ENCODE data around the gene ADARB1. TPM values are rescaled to one million over a fixed set of nuclear protein-coding genes. Genes with fewer than 3 reads are reported as not detected.

The ADARB1 gene
- polyA plus RNA-seq, 4 donors: 16.0 to 19.8 (median 17.3) TPM

GRCh38 chr21:45037986-45038385 lies 36.4 kb upstream of the ADARB1 start:
- no peak for DNase-seq (ENCODE audit: low read depth in 4 of 4, low spot score in 3 of 4)

DNA sequence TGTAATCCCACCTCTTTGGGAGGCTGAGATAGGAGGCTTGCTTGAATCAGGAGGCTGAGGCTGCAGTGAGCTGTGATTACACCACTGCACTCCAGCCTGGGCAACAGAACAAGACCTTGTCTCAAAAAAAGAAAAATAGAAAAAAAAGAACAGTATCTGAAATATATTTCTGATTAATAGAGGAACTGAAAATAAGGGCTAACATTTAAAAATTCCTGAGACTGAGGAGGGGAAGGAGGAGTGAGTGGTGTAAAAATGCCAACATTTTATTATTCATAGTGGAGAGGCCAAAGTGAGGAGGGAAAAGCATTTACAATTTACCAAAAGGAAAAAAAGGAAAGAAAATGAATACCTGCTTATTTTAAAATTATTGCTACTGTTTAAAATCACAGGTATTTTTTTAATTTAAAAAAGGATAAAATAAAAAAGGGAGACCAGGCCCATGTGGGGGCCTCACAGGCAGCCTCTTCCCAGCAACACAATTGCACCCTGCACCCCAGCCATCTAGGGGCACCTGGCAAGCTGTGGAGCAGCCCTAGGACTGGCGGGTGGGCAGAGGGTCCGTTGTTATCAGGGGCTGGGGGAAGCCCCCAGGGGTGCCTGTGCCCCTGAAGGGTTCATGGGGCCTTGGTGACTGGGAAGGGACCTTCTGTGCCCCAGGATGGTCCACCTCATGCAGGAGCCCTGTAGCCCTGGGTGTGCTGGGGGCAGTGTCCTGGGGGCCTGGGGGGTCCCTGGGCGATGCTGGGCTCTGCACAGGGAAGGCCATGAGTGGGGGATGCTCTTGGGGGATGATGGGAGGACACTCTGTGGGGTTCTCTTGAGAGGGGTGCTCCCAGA lies 34.8 kb upstream of the ADARB1 start:
- DNase-seq (ENCODE audit: low read depth in 4 of 4, low spot score in 3 of 4): no peak

DNA sequence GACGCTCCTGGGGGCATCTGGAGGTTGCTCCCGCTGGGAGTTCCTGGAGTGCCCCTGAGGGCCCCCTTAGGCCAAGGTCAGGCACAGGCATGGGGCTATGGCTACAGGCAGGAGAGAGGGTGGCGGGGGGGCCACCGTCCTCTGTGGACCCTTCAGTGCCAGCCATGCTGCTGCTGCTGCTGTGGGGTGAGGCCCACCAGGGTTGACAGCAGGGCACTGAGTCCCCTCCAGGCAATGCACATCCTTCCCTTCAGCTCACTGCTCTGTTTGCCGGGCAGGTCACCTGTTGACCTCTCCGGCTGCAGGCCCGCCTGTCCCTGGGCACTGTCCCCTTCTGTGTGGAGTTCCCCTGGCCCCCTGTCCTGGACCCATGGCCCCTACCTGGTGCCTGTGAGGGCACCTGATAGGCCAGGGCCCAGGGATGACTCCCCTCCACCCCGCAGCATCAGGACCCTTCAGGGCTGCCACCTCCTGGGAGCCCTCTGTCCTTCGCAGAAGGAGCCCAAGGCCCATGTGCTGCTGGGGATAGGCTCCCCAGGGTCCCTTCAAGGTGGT lies 34.1 kb upstream of the ADARB1 start:
- no peak for DNase-seq (ENCODE audit: low read depth in 4 of 4, low spot score in 3 of 4)

GRCh38 chr21:45040739-45041138 lies 33.6 kb upstream of the ADARB1 start:
- DNase-seq (ENCODE audit: low read depth in 4 of 4, low spot score in 3 of 4): no peak

- no peak for DNase-seq (ENCODE audit: low read depth in 4 of 4, low spot score in 3 of 4)
These were observed 33.0 kb upstream of the ADARB1 start for GRCh38 chr21:45041351-45041805.

- no peak for DNase-seq (ENCODE audit: low read depth in 4 of 4, low spot score in 3 of 4)
These were observed 32.3 kb upstream of the ADARB1 start for GRCh38 chr21:45041984-45042663.

DNA sequence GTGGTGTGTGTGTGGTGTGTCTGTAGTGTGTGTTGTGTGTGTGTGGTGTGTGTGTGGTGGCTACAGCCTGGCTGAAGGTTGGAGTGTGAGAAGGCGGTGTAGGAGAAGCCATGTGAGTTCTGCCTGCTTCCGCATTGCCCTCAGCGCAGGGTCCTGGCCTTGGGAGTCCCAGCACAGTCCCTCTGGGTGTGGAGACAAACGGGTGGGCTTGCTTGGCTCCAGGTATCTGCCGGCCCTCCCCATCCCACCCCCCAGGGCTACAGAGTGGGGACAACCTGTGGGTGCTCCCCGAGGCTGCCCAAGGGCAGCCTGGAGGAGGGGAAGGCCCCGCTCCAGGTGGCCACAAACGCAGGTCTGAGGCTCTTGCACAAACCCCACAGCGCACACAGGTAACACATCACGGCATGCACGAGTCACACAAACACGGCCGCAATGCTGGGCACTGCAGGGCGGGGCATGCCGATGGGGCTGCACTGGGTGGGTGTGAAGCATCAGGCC lies 31.7 kb upstream of the ADARB1 start:
- no peak for DNase-seq (ENCODE audit: low read depth in 4 of 4, low spot score in 3 of 4)

GRCh38 chr21:45043541-45044020 lies 30.8 kb upstream of the ADARB1 start:
- no peak for DNase-seq (ENCODE audit: low read depth in 4 of 4, low spot score in 3 of 4)

DNA sequence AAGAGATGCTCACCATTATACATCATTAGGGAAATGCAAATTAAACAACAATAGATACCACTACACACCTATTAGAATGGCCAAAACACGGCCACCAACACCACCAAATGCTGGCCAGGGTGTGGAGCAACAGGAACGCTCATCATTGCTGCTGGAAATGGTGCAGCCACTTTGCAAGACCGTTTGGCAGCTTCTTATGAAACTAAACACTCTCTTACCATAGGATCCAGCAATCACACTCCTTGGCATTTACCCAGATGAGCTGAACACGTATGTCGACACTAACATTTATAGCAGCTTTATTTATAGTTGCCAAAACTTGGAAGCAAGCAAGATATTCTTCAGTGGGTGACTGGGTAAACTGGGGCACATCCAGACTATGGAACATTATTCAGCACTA lies 28.9 kb upstream of the ADARB1 start:
- no peak for DNase-seq (ENCODE audit: low read depth in 4 of 4, low spot score in 3 of 4)

DNA sequence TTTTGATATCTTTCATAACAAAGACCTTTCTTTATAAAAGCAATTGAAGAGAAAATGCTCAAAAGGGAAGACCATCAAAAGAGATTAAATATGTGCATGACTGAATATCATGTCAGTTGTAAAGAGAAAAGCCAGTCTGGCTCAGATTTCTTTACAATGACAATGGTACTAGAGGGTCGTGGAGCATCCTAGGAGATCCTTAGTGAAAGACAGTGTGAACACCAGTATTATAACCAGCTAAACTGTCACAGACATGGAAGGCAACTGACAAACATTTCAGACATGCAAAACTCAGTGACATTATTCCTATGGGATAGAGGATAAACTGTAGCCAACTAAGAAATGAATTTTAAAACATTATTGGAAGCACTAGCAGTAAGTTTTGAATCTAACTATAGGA lies 27.1 kb upstream of the ADARB1 start:
- DNase-seq (ENCODE audit: low read depth in 4 of 4, low spot score in 3 of 4): no peak

DNA sequence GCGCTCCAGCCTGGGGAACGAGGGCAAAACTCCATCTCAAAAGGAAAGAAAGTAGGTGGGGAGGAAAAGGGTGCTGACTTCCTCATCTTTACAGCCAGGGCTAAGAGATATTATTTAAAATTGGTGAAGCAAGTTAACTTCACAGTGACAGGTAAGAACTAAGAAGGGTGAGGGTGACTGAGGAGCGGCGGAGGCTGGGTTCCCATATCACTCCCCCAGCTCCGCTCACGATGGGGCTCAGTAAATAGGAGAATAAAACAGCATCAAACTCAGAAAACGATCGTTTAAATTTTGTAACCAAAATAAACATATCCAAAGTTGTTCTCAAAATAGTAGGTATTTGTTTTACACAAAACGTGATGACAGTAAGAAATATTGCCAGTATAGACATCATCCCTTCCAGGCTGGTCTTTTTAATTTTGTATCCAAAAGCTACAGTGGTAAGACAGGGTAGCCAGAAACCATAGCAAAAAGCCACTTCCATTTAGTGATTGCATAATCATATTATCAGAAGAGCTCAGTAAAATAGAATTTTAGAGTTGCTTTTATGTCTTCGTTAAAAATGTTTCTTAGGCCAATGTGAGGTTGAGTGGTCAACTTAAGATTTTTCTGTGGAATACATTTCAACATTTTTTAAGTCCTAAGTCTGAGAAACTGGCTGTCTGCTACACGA lies 26.2 kb upstream of the ADARB1 start:
- DNase-seq (ENCODE audit: low read depth in 4 of 4, low spot score in 3 of 4): no peak

GRCh38 chr21:45048968-45049367 lies 25.4 kb upstream of the ADARB1 start:
- DNase-seq (ENCODE audit: low read depth in 4 of 4, low spot score in 3 of 4): no peak

DNA sequence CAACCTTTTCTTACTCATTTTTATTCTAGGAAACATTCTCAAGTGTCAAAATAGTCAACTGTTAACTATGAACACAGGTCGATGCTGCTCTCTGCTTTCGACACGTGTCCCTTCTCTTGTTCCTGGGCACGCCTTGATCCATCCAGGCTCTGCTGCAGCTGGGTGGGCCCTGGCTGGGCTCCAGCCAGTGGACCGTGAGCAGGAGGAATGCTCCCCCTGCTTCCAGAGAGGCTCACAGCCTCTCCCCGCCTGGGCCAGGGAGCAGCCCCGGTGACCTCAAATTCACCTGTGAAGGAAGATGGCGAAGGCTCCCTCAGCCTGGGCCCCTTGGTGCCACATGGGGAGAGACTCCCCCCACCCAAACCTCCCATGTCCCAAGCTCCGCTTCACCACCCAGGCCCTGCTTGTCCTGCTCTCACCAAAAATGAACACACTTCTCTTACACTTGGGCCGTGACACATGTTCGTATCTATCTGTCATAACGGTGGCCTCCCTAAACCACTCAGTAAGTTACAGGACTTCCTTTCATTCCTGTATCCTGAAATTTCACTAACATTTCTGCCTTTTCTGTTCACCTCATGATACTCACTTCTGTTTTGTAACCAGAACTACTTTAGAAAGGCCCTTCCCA lies 24.6 kb upstream of the ADARB1 start:
- DNase-seq (ENCODE audit: low read depth in 4 of 4, low spot score in 3 of 4): no peak

DNA sequence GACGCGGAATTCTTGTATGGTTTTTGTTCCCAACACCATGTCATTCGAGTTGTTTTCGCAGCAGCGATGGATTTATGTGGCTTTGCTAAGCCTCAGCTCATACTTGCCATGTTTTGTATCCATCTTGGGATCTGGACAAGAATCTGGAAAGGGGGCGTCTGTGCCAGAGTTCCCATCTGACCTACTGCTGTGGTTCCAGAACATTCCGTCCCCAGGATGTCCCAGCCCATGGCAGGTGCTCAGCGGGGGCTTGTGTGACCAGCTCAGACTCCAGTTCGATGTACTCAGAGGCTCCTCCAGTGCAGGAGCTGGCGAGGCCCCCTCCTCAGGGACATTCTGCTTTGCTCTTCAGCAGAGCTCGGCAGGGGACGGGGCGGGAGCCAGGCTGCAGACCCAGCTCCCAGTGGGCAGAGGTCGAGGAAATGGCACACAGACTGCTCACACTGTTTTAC lies 24.0 kb upstream of the ADARB1 start:
- DNase-seq (ENCODE audit: low read depth in 4 of 4, low spot score in 3 of 4): no peak

GRCh38 chr21:45050797-45051489 lies 23.4 kb upstream of the ADARB1 start:
- no peak for DNase-seq (ENCODE audit: low read depth in 4 of 4, low spot score in 3 of 4)

- DNase-seq (ENCODE audit: low read depth in 4 of 4, low spot score in 3 of 4): no peak
These were observed 22.6 kb upstream of the ADARB1 start for GRCh38 chr21:45051580-45052434.

DNA sequence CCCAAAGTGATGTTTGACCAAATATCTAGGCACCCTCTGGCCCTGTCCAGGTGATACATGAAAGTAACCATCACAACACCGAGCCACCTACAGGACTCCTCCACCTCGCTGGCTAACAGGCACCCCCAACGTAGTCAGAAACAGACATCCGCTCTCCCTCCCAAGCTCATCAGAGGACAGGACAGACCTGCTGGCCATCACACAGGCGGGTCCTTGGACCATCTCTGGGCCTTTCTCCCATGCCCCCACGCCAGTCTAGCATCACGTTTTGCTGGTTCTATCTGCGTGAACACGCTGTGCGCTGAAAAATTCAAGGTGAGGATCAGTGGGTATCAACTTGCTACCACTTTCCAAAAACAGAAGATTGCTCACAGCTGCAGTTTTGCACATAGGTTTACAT lies 21.4 kb upstream of the ADARB1 start:
- no peak for DNase-seq (ENCODE audit: low read depth in 4 of 4, low spot score in 3 of 4)

DNA sequence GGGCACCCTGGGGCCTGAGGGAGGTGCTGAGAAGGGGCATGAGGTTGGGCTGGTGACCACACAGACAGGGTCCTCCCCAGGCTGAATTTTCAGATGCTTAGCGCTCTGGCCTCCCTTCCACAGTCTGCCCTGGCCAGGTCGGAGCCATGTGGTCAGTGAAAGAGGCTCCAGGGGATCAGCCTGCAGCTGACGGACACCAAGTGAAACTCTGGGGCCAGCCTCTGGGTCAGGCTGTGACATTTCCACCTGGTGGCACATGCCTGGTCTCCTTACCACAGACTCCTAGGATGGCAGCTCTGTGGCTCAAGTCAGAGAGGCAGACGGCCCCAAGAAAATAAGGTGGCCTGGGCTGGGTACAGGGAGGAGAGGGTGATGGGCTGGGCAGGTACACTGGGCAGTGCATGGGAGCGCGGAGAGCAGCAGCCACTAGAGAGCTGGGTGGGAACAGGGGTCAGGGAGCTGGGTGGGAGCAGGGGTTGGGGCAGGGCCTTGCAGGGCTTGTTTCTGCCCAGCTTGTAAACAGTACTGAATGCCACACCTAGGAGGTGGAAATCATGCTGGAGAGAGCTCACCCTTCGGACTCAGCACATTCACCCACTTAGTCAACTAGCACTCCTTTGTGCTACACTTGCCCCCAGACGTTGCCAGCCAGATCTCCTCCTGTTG lies 20.7 kb upstream of the ADARB1 start:
- no peak for DNase-seq (ENCODE audit: low read depth in 4 of 4, low spot score in 3 of 4)
